Uterus (tissue), 4 donors: ENCODE data around the gene FYCO1. TPM values are rescaled to one million over a fixed set of nuclear protein-coding genes. Genes with fewer than 3 reads are reported as not detected.

ENCODE experiments used
- DNase-seq, 2 donors: peaks; one replicate each; pipeline ENCODE4 v3.0.0-alpha.2; 2019 to 2020
- H3K27ac ChIP-seq, 2 donors: fragments of 200-600 bp; sonication (generic); 1 replicate in 1 of 2; 2 replicates in 1 of 2; pipeline ENCODE4 v1.5.1; 2016 to 2018
- H3K27me3 ChIP-seq, 2 donors: fragments of 200-600 bp; sonication (generic); one replicate each; pipeline ENCODE4 v1.5.1; 2018 to 2019; ENCODE audit warnings: control low read depth in 1 of 2
- H3K36me3 ChIP-seq, 2 donors: fragments of 200-600 bp; sonication (generic); one replicate each; pipeline ENCODE4 v1.5.1; 2019; ENCODE audit warnings: control low read depth in 1 of 2
- H3K4me1 ChIP-seq, 2 donors: fragments of 200-600 bp; sonication (generic); one replicate each; pipeline ENCODE4 v1.5.1; 2018 to 2019; ENCODE audit warnings: control low read depth in 1 of 2
- H3K4me3 ChIP-seq, 2 donors: fragments of 200-600 bp; sonication (generic); 1 replicate in 1 of 2; 2 replicates in 1 of 2; pipeline ENCODE4 v1.5.1; 2018 to 2019; ENCODE audit warnings: mild to moderate bottlenecking in 1 of 2
- H3K9me3 ChIP-seq, 2 donors: fragments of 200-600 bp; sonication (generic); one replicate each; pipeline ENCODE4 v1.5.1; 2019; ENCODE audit warnings: control low read depth in 1 of 2
- POLR2A ChIP-seq, 2 donors: fragments of 450-650 bp; IDR thresholded peaks; one replicate each; pipeline ENCODE4 v1.6.1; 2016; ENCODE audit warnings: antibody characterized with exemption in 2 of 2, mild to moderate bottlenecking in 1 of 2, moderate library complexity in 1 of 2
- intact Hi-C: fragments of 100-400 bp; cut with DNase I; formaldehyde crosslinking; loops from one replicate; pipeline ENCODE4 v1.15.1; 2023; ENCODE audit warnings: low total_unique reads
- total RNA-seq, 4 donors: library from RNA; depleted of rRNA in 3 of 4; stranded (reverse); fragments of >200 nt in 3 of 4; gene quantifications; one replicate each; pipeline versions ENCODE4 v1.1.0 to v1.2.4, GENCODE V29; 2014 to 2023
- TF ChIP-seq, protein P1 (sequence below), 4 experiments: fragments of 200-600 bp in 2 of 4; fragments of 450-650 bp in 2 of 4; sonication (generic) in 2 of 4; IDR thresholded peaks; one replicate each; pipeline ENCODE4 v1.5.1; 2016 to 2019; ENCODE audit warnings: antibody characterized with exemption in 4 of 4, mild to moderate bottlenecking in 2 of 4, moderate library complexity in 1 of 4
- donor health status: DM: yes; HTN: yes; CAD: no.

The FYCO1 gene
- total RNA-seq, 4 donors from 2014 or later = 16.5 to 74.4 (median 27.8) TPM

DNA sequence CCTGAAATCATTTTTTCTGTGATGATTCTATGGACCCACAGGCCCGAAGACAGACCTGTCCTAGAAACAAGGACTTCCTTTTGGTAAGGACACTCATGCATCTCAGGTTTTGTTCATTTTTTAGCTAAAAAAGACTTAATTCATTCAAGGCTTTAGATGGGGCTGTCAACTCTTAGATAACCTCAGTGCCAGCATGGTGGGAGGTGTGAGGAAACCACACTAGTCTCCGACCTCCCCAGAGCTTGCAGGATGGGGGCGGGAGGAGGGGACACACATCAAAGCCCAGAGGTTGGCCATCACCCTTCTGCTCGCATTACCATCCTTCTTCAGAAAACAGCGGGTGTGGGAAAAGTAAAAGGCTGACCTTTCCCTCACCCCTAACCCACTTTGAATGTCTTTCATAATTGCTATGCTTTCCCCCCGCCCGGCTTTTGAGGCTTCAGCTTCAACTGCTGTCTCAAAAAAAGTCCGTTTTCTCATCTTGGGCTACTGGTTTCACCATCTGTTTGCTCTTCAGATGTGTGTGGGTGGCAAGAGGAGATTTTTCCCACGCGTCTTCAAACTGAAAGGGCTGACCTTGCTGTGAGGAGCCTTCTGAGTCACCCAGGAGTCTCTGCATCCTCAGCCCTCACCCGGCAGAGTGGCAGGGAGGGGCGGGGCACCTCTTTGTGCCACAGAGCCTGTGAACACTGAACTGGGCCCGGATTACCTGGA is 79.9 kb downstream of the FYCO1 start:
- TF ChIP-seq, protein P1, sequence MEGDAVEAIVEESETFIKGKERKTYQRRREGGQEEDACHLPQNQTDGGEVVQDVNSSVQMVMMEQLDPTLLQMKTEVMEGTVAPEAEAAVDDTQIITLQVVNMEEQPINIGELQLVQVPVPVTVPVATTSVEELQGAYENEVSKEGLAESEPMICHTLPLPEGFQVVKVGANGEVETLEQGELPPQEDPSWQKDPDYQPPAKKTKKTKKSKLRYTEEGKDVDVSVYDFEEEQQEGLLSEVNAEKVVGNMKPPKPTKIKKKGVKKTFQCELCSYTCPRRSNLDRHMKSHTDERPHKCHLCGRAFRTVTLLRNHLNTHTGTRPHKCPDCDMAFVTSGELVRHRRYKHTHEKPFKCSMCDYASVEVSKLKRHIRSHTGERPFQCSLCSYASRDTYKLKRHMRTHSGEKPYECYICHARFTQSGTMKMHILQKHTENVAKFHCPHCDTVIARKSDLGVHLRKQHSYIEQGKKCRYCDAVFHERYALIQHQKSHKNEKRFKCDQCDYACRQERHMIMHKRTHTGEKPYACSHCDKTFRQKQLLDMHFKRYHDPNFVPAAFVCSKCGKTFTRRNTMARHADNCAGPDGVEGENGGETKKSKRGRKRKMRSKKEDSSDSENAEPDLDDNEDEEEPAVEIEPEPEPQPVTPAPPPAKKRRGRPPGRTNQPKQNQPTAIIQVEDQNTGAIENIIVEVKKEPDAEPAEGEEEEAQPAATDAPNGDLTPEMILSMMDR (IDR thresholded peaks at IDR 0.05) = no peak
- no peak for TF ChIP-seq POLR2A (IDR thresholded peaks at IDR 0.05)
- H3K27ac ChIP-seq = no peak overlapping the region
- no peaks in the 10 kb centered on the region for H3K27me3 ChIP-seq
- no peaks in the 10 kb centered on the region for H3K9me3 ChIP-seq
- no peaks in the 10 kb centered on the region for H3K36me3 ChIP-seq
- no peaks in the 10 kb centered on the region for H3K4me1 ChIP-seq
- no peak overlapping the region for H3K4me3 ChIP-seq
- intact Hi-C loops = no loop called here
- no peak for DNase-seq

DNA sequence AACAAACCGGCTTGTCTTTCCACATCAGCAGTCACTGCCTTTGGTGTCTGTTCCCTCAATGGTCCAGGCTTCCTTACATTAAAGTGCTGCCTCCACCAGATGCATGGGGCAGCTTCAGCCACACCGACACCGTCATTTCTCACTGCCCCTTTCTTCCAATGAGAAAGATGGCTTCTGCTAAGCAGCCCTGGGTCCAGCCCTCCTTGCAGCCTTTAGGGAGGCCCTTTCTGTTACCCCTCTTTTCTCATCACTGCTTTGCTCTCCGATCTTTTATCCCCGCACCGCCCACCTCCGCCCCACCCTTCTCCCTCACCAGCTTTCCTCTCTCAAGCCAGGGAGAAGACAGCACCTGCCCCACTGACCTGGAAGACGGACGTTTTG is 80.6 kb downstream of the FYCO1 start:
- Histone ChIP-seq H3K36me3 (no peaks in the 10 kb centered on the region), H3K4me1 (no peaks in the 10 kb centered on the region), H3K27ac (no peak overlapping the region), H3K27me3 (no peaks in the 10 kb centered on the region), H3K4me3 (no peak overlapping the region), H3K9me3 (no peaks in the 10 kb centered on the region)
- no peak for DNase-seq
- intact Hi-C loops = no loop called here
- TF ChIP-seq, protein P1 (IDR thresholded peaks at IDR 0.05) = no peak
- TF ChIP-seq POLR2A (IDR thresholded peaks at IDR 0.05) = no peak

DNA sequence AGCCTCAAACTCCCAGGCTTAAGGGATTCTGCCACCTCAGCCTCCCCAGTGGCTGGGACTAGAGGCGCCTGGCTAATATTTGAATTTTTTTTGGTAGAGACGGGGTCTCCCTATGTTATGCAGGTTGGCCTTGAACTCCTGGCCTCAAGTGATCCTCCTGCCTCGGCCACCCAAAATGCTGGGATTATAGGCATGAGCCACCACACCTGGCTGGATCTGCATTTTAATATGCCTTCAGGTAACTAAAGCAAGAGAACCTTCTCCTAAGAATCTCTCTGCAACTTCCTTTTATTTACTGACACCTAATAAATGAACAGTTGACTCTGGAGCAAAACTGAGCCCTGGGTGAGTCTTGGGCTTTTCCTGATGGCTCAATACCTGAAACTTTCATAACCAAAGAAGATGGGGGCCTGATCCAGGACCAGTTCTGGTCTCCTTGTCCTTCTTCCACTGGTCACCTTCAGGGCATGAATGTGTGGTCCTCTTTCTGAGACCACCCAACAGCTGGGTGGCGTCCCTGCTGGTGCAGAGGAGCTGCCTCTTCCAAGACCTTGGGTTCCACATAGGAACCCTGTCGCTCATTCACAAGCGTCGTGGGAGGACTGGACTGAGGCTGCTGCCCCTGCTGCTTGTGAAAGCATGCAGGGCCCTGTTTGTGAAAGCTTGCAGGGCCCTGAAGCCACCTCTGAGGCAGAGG is 81.1 kb downstream of the FYCO1 start:
- intact Hi-C loops = no loop called here
- H3K4me1 ChIP-seq = no peaks in the 10 kb centered on the region
- no peaks in the 10 kb centered on the region for H3K27me3 ChIP-seq
- TF ChIP-seq, protein P1 (IDR thresholded peaks at IDR 0.05) = no peak
- no peak for TF ChIP-seq POLR2A (IDR thresholded peaks at IDR 0.05)
- no peak overlapping the region for H3K27ac ChIP-seq
- H3K9me3 ChIP-seq = no peaks in the 10 kb centered on the region
- DNase-seq = no peak
- no peak overlapping the region for H3K4me3 ChIP-seq
- H3K36me3 ChIP-seq = no peaks in the 10 kb centered on the region

DNA sequence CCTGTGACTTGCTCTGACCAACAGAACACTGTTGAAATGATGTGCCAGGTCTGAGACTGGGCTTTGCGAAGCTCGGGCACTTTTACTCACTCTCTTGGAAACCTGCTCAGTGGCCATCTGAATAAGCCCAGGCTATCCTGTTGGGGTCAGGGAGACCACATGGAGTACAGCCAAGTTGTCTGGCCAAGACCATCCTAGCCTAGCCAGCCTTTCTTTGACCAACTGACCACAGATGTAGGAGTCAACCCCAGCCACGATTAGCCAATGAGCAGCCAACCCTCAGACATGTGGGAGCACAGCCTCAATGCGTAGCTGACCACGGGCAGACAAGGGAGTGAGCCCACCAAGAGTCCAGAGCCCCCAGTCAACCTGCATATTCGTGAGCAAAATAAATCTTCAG is 83.2 kb downstream of the FYCO1 start:
- TF ChIP-seq, protein P1 (IDR thresholded peaks at IDR 0.05) = no peak
- Histone ChIP-seq H3K4me1 (no peaks in the 10 kb centered on the region), H3K27me3 (no peaks in the 10 kb centered on the region), H3K4me3 (no peak overlapping the region), H3K9me3 (no peaks in the 10 kb centered on the region), H3K27ac (no peak overlapping the region), H3K36me3 (no peaks in the 10 kb centered on the region)
- DNase-seq = no peak
- intact Hi-C loops = no loop called here

DNA sequence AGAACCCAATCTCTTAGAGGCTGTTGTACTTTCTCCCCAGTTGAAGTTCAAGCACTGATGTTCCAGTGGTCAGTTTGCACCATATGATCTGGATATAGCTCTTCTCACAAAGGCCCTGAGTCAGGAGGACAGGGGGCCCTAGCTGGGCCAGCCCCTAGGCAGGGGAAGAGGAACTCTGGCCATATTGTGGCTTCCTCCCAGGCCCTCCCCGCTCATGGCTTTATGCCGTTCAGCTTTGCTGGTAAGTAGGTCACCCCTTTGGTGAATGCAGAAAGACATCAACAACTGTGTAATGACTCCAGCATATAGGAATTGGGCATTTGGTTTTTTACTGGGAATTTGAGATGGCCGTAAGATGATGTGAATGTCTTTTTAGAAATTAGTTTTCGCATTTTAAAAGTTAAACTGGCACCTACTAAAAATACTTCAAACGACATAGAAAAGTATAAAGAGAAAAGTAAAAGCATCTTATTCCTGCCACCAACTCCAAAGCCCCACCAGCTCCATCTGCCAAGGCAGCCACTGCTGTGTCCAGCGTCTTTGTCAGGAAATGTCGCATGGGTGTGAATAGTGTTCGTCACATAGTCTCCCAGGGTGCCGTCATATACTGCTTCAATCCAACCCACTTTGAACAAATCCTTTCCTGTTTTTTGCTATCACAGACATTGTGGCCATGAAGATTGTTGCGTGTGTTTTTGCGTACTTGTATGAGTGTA is 84.0 kb downstream of the FYCO1 start:
- intact Hi-C loops = no loop called here
- Histone ChIP-seq H3K4me3 (no peak overlapping the region), H3K27ac (no peak overlapping the region), H3K9me3 (no peaks in the 10 kb centered on the region), H3K4me1 (no peaks in the 10 kb centered on the region), H3K27me3 (no peaks in the 10 kb centered on the region), H3K36me3 (no peaks in the 10 kb centered on the region)
- DNase-seq = no peak
- TF ChIP-seq, protein P1 (IDR thresholded peaks at IDR 0.05) = no peak
- TF ChIP-seq POLR2A (IDR thresholded peaks at IDR 0.05) = no peak
